M059J (cell line): ENCODE data around the gene LRTM2. TPM values are rescaled to one million over a fixed set of nuclear protein-coding genes. Genes with fewer than 3 reads are reported as not detected.
"Not testable (repeated sequence)": the region's sequence is repeated elsewhere in the genome, so short reads cannot be mapped to it uniquely, and the experiment has no call there.

Experiments used
- DNase-seq: peaks from one replicate; pipeline ENCODE4 v3.0.0-alpha.2; 2012; ENCODE audit warnings: low read depth
- total RNA-seq: library from RNA; depleted of rRNA; stranded (reverse); fragments of >200 nt; shearing (Covaris generic); gene quantifications from 2 replicates; pipeline ENCODE4 v1.2.3, GENCODE V29; 2014

Gene LRTM2
- total RNA-seq, 1 experiment from 2014 or later = not detected

DNA sequence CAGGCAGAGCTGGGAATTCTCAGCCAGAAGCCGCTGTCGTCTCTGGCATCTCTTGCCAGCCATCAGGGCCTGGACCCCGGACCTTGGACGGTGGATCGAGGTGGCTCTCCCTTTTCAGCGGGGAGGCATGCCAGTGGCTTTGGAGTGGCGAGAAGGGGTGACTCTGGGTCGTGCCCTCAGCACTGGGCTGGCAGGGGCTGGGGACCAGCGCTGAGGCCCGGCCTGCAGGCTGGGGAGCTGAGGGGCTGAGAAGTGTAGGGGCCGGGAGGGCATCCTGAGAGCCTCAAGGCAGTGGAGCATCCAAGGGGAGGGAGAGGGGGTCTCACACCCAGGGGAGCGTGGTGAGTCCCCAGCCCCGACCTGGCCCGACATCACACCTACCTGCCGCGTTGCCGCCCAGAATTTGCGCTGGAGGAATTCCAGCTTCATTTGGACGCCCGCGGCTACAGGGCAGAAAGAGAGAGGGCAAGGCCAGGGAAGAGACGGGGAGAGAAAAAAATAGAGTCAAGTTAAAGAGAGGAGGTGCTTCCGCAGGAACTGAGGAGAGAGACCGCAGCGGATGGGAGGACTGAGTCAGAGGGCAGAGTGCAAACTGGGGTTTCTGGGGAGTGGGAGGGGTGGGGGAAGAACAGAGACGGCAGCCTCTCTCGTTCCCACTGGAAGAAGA is 9.0 kb upstream of the LRTM2 start:
- DNase-seq = peak; percentile 52

DNA sequence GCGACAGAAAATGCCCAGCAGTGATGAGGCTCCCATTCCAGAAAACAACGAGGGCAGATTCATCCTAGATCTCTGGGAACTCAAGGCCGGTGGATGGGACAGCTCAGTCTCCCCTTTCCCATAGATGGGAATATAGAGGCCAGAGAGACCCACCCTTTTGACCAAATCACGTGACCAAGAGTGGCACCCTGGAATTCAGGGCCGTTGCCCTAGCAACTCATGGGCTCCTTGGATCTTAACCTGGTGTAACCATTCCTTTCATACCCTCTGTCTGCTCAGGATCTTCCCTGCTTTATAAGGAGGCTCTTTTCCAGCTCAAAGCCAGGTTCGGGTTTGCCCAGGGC is 8.4 kb upstream of the LRTM2 start:
- peak; percentile 22 for DNase-seq

DNA sequence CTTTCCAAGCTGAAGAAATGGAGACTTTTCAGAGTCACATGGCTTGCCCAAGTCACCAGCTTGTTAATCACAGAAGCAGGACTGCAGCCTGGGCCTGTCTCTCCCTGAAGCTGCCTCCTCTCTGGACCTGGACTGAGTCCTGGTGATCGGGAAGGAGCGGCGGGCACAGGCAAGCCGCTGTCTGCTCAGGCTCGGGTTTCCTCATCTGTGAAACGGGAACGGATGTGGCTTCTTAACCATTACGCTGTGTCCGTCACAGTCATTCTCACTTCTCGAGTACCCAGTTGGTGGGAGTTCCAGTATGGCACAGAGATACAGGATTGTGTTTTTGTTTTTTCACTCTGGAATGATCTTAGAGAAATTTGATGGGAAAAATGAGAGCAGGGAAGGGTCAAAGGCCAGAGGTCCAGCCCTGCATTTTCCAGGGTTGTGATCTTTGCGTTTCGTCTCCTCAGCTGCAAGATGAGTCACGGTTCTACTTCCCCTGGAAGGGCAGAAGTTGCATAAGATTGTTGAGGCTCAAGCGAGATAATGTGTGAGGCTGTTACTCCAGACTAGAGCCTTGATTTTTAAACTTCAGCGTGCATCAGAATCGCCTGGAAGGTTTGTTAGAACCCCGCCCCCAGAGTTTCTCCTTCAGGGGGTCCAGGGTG is 7.6 kb upstream of the LRTM2 start:
- DNase-seq = peak; percentile 62

DNA sequence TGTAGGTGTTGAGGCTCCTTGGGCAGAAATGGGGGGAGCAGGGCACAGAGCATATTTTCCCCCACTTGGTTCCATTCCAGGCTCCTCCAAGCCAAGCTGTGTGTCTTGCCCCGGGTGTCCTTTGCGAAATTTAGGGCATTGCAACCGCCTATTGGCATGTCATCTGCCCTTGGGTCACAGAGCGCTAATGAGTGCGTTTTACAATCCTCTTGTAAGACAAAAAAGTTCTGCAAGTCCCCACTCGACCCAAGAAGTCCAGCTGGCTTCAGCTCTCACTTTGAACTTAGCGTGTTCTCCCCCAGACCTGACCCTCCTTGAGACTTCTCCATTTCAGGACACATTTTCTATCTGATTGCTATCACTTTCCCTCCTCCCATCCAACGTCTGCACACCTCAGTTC is 6.1 kb upstream of the LRTM2 start:
- no peak for DNase-seq

DNA sequence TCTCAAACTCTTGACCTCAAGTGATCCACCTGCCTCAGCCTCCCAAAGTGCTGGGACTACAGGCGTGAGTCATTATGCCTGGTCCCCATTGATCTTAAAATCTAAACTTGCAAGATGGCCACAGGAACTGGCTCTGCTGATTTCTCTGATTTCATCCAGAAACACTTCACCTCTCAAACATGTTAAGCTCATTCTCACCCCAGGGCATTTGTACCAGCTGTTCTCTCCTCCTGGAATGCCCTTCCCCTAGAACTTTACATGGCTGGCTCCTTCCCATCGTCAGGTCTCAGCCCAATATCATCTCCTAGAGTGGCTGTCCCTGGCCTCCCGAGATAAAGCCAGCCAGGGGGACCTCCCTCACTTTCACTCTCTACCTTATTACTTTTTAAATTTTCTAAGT is 5.3 kb upstream of the LRTM2 start:
- no peak for DNase-seq

GRCh38 chr12:1815814-1816729 is 4.3 kb upstream of the LRTM2 start:
- no peak for DNase-seq

DNA sequence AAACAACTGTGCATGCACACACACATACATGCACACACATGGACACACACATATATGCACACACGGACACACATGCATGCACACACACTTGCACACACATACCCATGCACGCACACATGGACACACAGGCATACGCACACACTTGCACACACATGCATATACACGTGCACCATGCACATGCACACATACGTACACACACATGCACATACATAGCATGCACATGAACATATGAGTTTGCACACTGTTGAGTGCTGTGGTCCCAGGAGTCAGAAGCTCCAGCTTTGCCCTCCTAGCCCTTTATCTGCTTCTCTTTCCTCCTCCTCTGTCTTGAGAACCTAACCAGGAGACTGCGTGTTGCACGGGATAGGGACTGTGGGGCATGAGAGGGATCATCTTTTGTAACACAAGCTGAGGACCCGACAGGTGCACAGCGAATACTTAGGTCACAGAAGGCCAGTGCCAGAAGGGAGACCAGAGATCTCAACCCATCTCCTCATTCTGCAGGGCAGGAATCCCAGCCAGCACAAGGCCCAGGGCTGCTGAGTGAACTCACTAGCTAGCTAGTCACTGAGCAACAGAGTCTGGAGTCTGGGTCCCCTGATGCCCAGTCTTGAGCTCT is 3.5 kb upstream of the LRTM2 start:
- no peak for DNase-seq

GRCh38 chr12:1817928-1818327 is 2.4 kb upstream of the LRTM2 start:
- DNase-seq = not testable (repeated sequence)

- no peak for DNase-seq
These were observed 1.3 kb upstream of the LRTM2 start for GRCh38 chr12:1819050-1819449.

- no peak for DNase-seq
These were observed 794 bp upstream of the LRTM2 start for GRCh38 chr12:1819571-1819970.

GRCh38 chr12:1820896-1821291 is 529 bp downstream of the LRTM2 start:
- DNase-seq = no peak

GRCh38 chr12:1821805-1822204 is 1.4 kb downstream of the LRTM2 start:
- no peak for DNase-seq

- no peak for DNase-seq
These were observed 2.3 kb downstream of the LRTM2 start for GRCh38 chr12:1822699-1823098.

GRCh38 chr12:1823237-1823636 is 2.9 kb downstream of the LRTM2 start:
- DNase-seq = no peak

- no peak for DNase-seq
These were observed 5.2 kb downstream of the LRTM2 start for GRCh38 chr12:1825382-1826102.

DNA sequence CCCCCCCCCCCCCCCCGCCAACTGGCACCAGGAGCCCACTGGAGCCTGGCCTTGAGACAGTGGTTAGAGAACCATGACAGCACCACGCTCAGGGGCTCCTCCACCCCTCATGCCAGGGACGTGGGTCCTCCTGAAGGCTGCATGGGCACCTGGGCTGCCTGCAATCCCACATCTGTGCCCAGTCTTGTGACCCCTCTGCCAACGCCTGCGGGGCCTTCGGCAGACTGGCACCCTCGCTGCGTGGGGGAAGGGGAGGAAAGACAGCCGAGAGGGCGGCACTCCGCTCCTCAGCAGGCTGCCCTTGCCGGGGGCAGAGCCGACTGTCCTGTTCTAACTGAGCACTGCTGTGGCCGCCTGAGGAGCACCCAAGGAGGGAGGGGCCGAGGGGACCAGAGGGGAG is 6.0 kb downstream of the LRTM2 start:
- DNase-seq = no peak

GRCh38 chr12:1826867-1827705 is 6.7 kb downstream of the LRTM2 start:
- no peak for DNase-seq

- DNase-seq = no peak
These were observed 7.8 kb downstream of the LRTM2 start for GRCh38 chr12:1827826-1828805.

GRCh38 chr12:1828856-1829255 is 8.5 kb downstream of the LRTM2 start:
- DNase-seq = peak; percentile 57
